CD4-positive, alpha-beta T cell (primary cell): ENCODE results near the gene PTPRK. TPM values are rescaled to one million over a fixed set of nuclear protein-coding genes. Genes with fewer than 3 reads are reported as not detected.

ENCODE experiments used
- ATAC-seq: fragments of 200-7000 bp; cut with Tn5 transposase; one replicate; pipeline ENCODE4 v1.10.0; 2022; ENCODE audit warnings: mild to moderate bottlenecking; ENCODE audit not compliant: poor library complexity
- CTCF ChIA-PET: fragments of 350-600 bp; sonication (Branson Sonifier 250); formaldehyde crosslinking; loops from one replicate; lab custom pipeline; 2021; ENCODE audit warnings: antibody characterized with exemption, inconsistent platforms; lab: Charles Lee
- POLR2A ChIA-PET: fragments of 350-600 bp; sonication (Branson Sonifier 250); formaldehyde crosslinking; loops from one replicate; lab custom pipeline; 2021; ENCODE audit warnings: antibody characterized with exemption, inconsistent platforms; lab: Charles Lee
- DNase-seq, 14 experiments: peaks; one replicate each; pipeline ENCODE4 v3.0.0-alpha.2; 2013 to 2020; ENCODE audit warnings: mixed read lengths in 2 of 14
- H3K27ac ChIP-seq, 2 donors: one replicate each; pipeline versions ENCODE4 v1.5.1 to v1.7.0; 2013; ENCODE audit warnings: low read length in 2 of 2, low read depth in 1 of 2, mild to moderate bottlenecking in 1 of 2
- H3K27me3 ChIP-seq, 2 experiments: 1 replicate in 1 of 2; 2 replicates in 1 of 2; pipeline versions ENCODE4 v1.6.1 to v1.7.0; 2013; ENCODE audit warnings: low read length in 2 of 2, control low read depth in 1 of 2, mild to moderate bottlenecking in 1 of 2, moderate library complexity in 1 of 2; ENCODE audit not compliant: insufficient read depth in 2 of 2, control insufficient read depth in 1 of 2
- H3K36me3 ChIP-seq: one replicate; pipeline ENCODE4 v1.6.1; 2013; ENCODE audit warnings: low read length, control low read depth; ENCODE audit not compliant: insufficient read depth
- H3K4me1 ChIP-seq: one replicate; pipeline ENCODE4 v1.6.1; 2013; ENCODE audit warnings: low read length, control low read depth; ENCODE audit not compliant: insufficient read depth
- H3K4me3 ChIP-seq: one replicate; pipeline ENCODE4 v1.5.1; 2013; ENCODE audit warnings: mild to moderate bottlenecking, low read length, moderate library complexity
- H3K9me3 ChIP-seq, 2 experiments: 1 replicate in 1 of 2; 2 replicates in 1 of 2; pipeline versions ENCODE4 v1.6.1 to v1.7.0; 2013; ENCODE audit warnings: low read length in 2 of 2, mild to moderate bottlenecking in 2 of 2, control low read depth in 1 of 2, moderate library complexity in 1 of 2; ENCODE audit not compliant: control insufficient read depth in 1 of 2, insufficient read depth in 1 of 2
- H3K27ac Mint-ChIP-seq: one replicate; pipeline ENCODE4 v1.8.0; 2020; ENCODE audit warnings: mixed read lengths
- H3K27me3 Mint-ChIP-seq: one replicate; pipeline ENCODE4 v1.8.0; 2021; ENCODE audit warnings: mixed read lengths
- H3K36me3 Mint-ChIP-seq: one replicate; pipeline ENCODE4 v1.8.0; 2021; ENCODE audit warnings: low read depth, mixed read lengths
- H3K4me1 Mint-ChIP-seq: one replicate; pipeline ENCODE4 v1.8.0; 2021; ENCODE audit warnings: low read depth, mixed read lengths
- H3K4me3 Mint-ChIP-seq: one replicate; pipeline ENCODE4 v1.8.0; 2020; ENCODE audit warnings: mild to moderate bottlenecking, mixed read lengths
- H3K9me3 Mint-ChIP-seq: one replicate; pipeline ENCODE4 v1.8.0; 2020; ENCODE audit warnings: mixed read lengths
- intact Hi-C, 2 experiments: fragments of 100-400 bp; cut with DNase I in 1 of 2; cut with micrococcal nuclease in 1 of 2; formaldehyde crosslinking; loops; one replicate each; pipeline versions ENCODE4 v1.15.1 to v1.9.0; 2023 to 2025; cut with DNase I, micrococcal nuclease
- total RNA-seq, 174 experiments: library from RNA in 2 of 174; stranded (reverse) in 2 of 174; gene quantifications; one replicate each; pipeline ENCODE4 v1.2.3 and lab custom pipeline; 2021 to 2026
- TF ChIP-seq, protein P1 (sequence below): fragments of 200-600 bp; IDR thresholded peaks from one replicate; pipeline ENCODE4 v1.8.0; 2022; ENCODE audit warnings: antibody characterized with exemption, mild to moderate bottlenecking

PTPRK gene
- total RNA-seq, 2 experiments from 2014 or later: 8.4 to 10.3 TPM

DNA sequence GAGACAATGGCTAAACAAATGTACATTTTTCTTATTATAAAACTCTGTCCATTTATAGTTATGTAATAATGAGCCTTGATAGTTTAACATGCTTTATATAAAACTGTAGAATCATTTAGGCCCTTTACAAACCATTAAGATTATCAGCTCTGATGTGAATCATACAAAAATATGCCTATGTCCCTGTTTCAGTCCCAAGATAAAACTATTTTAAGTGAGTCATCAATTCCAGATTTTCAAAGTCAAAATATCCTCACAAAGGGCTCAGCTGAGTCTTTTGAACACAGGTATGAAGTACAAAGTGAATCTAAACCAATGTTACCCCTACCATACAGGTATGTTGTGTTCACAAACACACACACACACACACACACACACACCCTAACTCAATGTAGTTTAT lies 88.0 kb downstream of the PTPRK start:
- ATAC-seq: no peak
- peaks cover 0 to 6% of the 10 kb centered on the region in 2 experiments for H3K9me3 ChIP-seq
- no peak overlapping the region for H3K4me3 ChIP-seq
- no peaks in the 10 kb centered on the region for H3K4me1 ChIP-seq
- Mint-ChIP-seq H3K4me1 (no peaks in the 10 kb centered on the region), H3K9me3 (peaks cover 7% of the 10 kb centered on the region), H3K27me3 (no peaks in the 10 kb centered on the region), H3K36me3 (no peaks in the 10 kb centered on the region), H3K4me3 (no peak overlapping the region), H3K27ac (no peak overlapping the region)
- ChIA-PET CTCF (no interaction called here), POLR2A (no interaction called here)
- TF ChIP-seq, protein P1, sequence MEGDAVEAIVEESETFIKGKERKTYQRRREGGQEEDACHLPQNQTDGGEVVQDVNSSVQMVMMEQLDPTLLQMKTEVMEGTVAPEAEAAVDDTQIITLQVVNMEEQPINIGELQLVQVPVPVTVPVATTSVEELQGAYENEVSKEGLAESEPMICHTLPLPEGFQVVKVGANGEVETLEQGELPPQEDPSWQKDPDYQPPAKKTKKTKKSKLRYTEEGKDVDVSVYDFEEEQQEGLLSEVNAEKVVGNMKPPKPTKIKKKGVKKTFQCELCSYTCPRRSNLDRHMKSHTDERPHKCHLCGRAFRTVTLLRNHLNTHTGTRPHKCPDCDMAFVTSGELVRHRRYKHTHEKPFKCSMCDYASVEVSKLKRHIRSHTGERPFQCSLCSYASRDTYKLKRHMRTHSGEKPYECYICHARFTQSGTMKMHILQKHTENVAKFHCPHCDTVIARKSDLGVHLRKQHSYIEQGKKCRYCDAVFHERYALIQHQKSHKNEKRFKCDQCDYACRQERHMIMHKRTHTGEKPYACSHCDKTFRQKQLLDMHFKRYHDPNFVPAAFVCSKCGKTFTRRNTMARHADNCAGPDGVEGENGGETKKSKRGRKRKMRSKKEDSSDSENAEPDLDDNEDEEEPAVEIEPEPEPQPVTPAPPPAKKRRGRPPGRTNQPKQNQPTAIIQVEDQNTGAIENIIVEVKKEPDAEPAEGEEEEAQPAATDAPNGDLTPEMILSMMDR: no peak
- H3K27me3 ChIP-seq: peaks cover 0 to 3% of the 10 kb centered on the region in 2 experiments
- DNase-seq: no peak
- intact Hi-C loops: no loop called here
- H3K27ac ChIP-seq: no peak overlapping the region
- H3K36me3 ChIP-seq: no peaks in the 10 kb centered on the region

- Mint-ChIP-seq H3K4me1 (no peaks in the 10 kb centered on the region), H3K27me3 (no peaks in the 10 kb centered on the region), H3K9me3 (no peaks in the 10 kb centered on the region), H3K27ac (no peak overlapping the region), H3K36me3 (no peaks in the 10 kb centered on the region), H3K4me3 (no peak overlapping the region)
- ChIA-PET CTCF (interaction anchor here (1.2 kb wide), 1 partner anchor 21 kb away, joined by 3 read pairs; no protein-coding TSS in a partner anchor), POLR2A (no interaction called here)
- ATAC-seq (no peak), DNase-seq (no peak)
- Histone ChIP-seq H3K36me3 (no peaks in the 10 kb centered on the region), H3K4me3 (no peak overlapping the region), H3K27me3 (no peaks in the 10 kb centered on the region), H3K4me1 (no peaks in the 10 kb centered on the region), H3K9me3 (no peaks in the 10 kb centered on the region), H3K27ac (no peak overlapping the region)
- intact Hi-C loops: no loop called here
- TF ChIP-seq, protein P1: no peak
Observed at GRCh38 chr6:128427139-128427538, 93.3 kb downstream of the PTPRK start.

GRCh38 chr6:128425856-128426255 lies 94.5 kb downstream of the PTPRK start:
- Histone ChIP-seq H3K9me3 (no peaks in the 10 kb centered on the region), H3K4me3 (no peak overlapping the region), H3K4me1 (no peaks in the 10 kb centered on the region)

More at GRCh38 chr6:128425856-128426255, 94.5 kb downstream of the PTPRK start:
- no peaks in the 10 kb centered on the region for H3K36me3 ChIP-seq
- H3K4me3 Mint-ChIP-seq: no peak overlapping the region
- no peaks in the 10 kb centered on the region for H3K36me3 Mint-ChIP-seq
- H3K27me3 ChIP-seq: no peaks in the 10 kb centered on the region
- ChIA-PET CTCF (interaction anchor here (1.2 kb wide), 1 partner anchor 22 kb away, joined by 3 read pairs; no protein-coding TSS in a partner anchor), POLR2A (no interaction called here)
- intact Hi-C loops: no loop called here
- no peaks in the 10 kb centered on the region for H3K27me3 Mint-ChIP-seq
- ATAC-seq (no peak), DNase-seq (no peak)
- no peak overlapping the region for H3K27ac ChIP-seq
- H3K27ac Mint-ChIP-seq: no peak overlapping the region
- TF ChIP-seq, protein P1: no peak
- no peaks in the 10 kb centered on the region for H3K9me3 Mint-ChIP-seq
- no peaks in the 10 kb centered on the region for H3K4me1 Mint-ChIP-seq
